Liver (tissue), 3 donors: ENCODE data around the gene GFRA1.

ENCODE experiments used
- ATF3 ChIP-seq: IDR thresholded peaks from 2 replicates; pipeline ENCODE4 v1.6.1; 2016; ENCODE audit warnings: antibody characterized with exemption
- CTCF ChIP-seq: fragments of 150-350 bp; IDR thresholded peaks from 2 replicates; pipeline ENCODE4 v1.5.1; 2017; ENCODE audit warnings: improper control_type of control experiment, low read depth, low read length; ENCODE audit not compliant: missing input control
- EGR1 ChIP-seq, 2 donors: IDR thresholded peaks; 2 replicates each; pipeline ENCODE4 v1.6.1; 2016 to 2018; ENCODE audit warnings: antibody characterized with exemption in 2 of 2, low read depth in 2 of 2
- FOXA1 ChIP-seq: IDR thresholded peaks from 2 replicates; pipeline ENCODE4 v1.6.1; 2016; ENCODE audit warnings: antibody characterized with exemption
- FOXA2 ChIP-seq: IDR thresholded peaks from 2 replicates; pipeline ENCODE4 v1.6.1; 2016; ENCODE audit warnings: antibody characterized with exemption
- GABPA ChIP-seq, 2 donors: IDR thresholded peaks in 1 of 2; conservative IDR thresholded peaks in 1 of 2; 2 replicates each; pipeline ENCODE4 v1.6.1; 2016; ENCODE audit warnings: antibody characterized with exemption in 2 of 2, mild to moderate bottlenecking in 1 of 2, moderate library complexity in 1 of 2
- JUND ChIP-seq, 2 donors: IDR thresholded peaks; 2 replicates each; pipeline ENCODE4 v1.6.1; 2016; ENCODE audit warnings: antibody characterized with exemption in 2 of 2
- RAD21 ChIP-seq, 2 donors: IDR thresholded peaks; 2 replicates each; pipeline ENCODE4 v1.6.1; 2016; ENCODE audit warnings: antibody characterized with exemption in 2 of 2, mild to moderate bottlenecking in 2 of 2
- REST ChIP-seq: IDR thresholded peaks from 2 replicates; pipeline ENCODE4 v1.6.1; 2016; ENCODE audit warnings: antibody characterized with exemption, mild to moderate bottlenecking
- RXRA ChIP-seq, 2 donors: IDR thresholded peaks; 2 replicates each; pipeline ENCODE4 v1.6.1; 2017 to 2018; ENCODE audit warnings: antibody characterized with exemption in 2 of 2, mild to moderate bottlenecking in 1 of 2
- SP1 ChIP-seq: IDR thresholded peaks from 2 replicates; pipeline ENCODE4 v1.6.1; 2018; ENCODE audit warnings: antibody characterized with exemption, mild to moderate bottlenecking
- TAF1 ChIP-seq: conservative IDR thresholded peaks from 2 replicates; pipeline ENCODE4 v1.6.1; 2016; ENCODE audit warnings: antibody characterized with exemption, mild to moderate bottlenecking
- YY1 ChIP-seq: IDR thresholded peaks from 2 replicates; pipeline ENCODE4 v1.6.1; 2016; ENCODE audit warnings: antibody characterized with exemption, mild to moderate bottlenecking
- ZBTB33 ChIP-seq: IDR thresholded peaks from 2 replicates; pipeline ENCODE4 v1.6.1; 2016; ENCODE audit warnings: antibody characterized with exemption
- donor health status: healthy.
- donor health status: healthy.

- TF ChIP-seq YY1 (no peak), GABPA (IDR thresholded peaks at IDR 0.05 in 1 of 2, conservative IDR thresholded peaks at IDR 0.05 in 1 of 2) (no peak), RAD21 (IDR thresholded peaks at IDR 0.05) (no peak), CTCF (no peak), FOXA2 (no peak), EGR1 (IDR thresholded peaks at IDR 0.05; ENCODE audit: low read depth in 2 of 2) (no peak), ATF3 (no peak), TAF1 (no peak), SP1 (no peak), REST (no peak), RXRA (IDR thresholded peaks at IDR 0.05) (no peak), ZBTB33 (no peak), FOXA1 (no peak), JUND (IDR thresholded peaks at IDR 0.05) (no peak)
Measured at GRCh38 chr10:116109481-116109880, 163.5 kb downstream of the GFRA1 start.
